A549 (cell line): ENCODE data around the gene CAPN9.

Source experiments
- BHLHE40 ChIP-seq: IDR thresholded peaks from 2 replicates; pipeline ENCODE4 v1.6.1; 2012; ENCODE audit warnings: low read depth, low read length, inconsistent platforms
- CTCF ChIP-seq: fragments of >200 bp; sonication (Bioruptor Twin); formaldehyde crosslinking; IDR thresholded peaks from 3 replicates; pipeline ENCODE4 v1.5.1; 2016
- EP300 ChIP-seq, 2 experiments: fragments of >200 bp; sonication (Bioruptor Twin); formaldehyde crosslinking; IDR thresholded peaks; 2 replicates in 1 of 2; 3 replicates in 1 of 2; pipeline ENCODE4 v1.6.1; 2016 to 2017
- FOSB ChIP-seq: fragments of 250-450 bp; sonication (Bioruptor Pico); IDR thresholded peaks from 2 replicates; pipeline ENCODE4 v1.5.0; 2020; ENCODE audit warnings: mild to moderate bottlenecking, moderate library complexity
- HOXA7 ChIP-seq: fragments of 250-450 bp; sonication (Bioruptor Pico); IDR thresholded peaks from 2 replicates; pipeline ENCODE4 v1.5.0; 2020; ENCODE audit warnings: mild to moderate bottlenecking, moderate library complexity
- MAFK ChIP-seq: fragments of 450-650 bp; IDR thresholded peaks from 2 replicates; pipeline ENCODE4 v1.6.1; 2014; ENCODE audit not compliant: partially characterized antibody
- POLR2A ChIP-seq: IDR thresholded peaks from 2 replicates; pipeline ENCODE4 v1.6.1; 2012; ENCODE audit warnings: mild to moderate bottlenecking, low read length

GRCh38 chr1:230701434-230701833 is 45.8 kb upstream of the CAPN9 start:
- no peak for TF ChIP-seq POLR2A
- no peak for TF ChIP-seq MAFK
- no peak for TF ChIP-seq CTCF
- no peak for TF ChIP-seq FOSB (CRISPR knock-in tag)
- TF ChIP-seq HOXA7: no peak
- TF ChIP-seq BHLHE40: no peak
- no peak for TF ChIP-seq EP300 (IDR thresholded peaks at IDR 0.05)
